GM19395 (cell line): ENCODE results near the gene C19orf12.

Experiments used
- ATAC-seq: cut with Tn5 transposase; IDR thresholded peaks from one replicate; pipeline ENCODE4 v1.9.1; 2021; ENCODE audit warnings: mild to moderate bottlenecking, moderate library complexity; ENCODE audit not compliant: unreplicated experiment

Gene C19orf12

GRCh38 chr19:29714953-29715700 is at the start of gene C19orf12:
Gene C19orf12, minus strand, starts transcription at chr19:29715261. Its CDS starts 6,848 bp downstream, at chr19:29708413.
- ATAC-seq: peak; percentile 65

GRCh38 chr19:29764361-29764760 is 49.3 kb upstream of the C19orf12 start:
- ATAC-seq: no peak

DNA sequence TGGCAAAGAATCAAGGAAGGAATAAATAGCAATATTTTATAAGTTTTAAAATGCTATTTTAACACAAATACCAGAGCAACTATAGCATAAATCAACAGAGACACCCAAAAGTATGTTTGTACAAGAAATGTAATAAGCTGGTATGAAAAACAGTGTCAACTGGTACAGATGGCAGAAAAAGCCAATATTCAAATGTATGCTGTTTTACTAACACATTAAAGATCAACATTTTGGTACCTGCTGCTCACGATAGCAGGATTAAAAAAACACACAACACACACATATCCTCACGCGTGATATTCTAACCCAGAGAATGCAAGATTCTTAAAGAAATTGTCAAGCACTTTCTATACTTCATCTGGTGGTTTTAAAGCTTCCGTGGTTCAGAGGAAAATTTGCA is 48.1 kb upstream of the C19orf12 start:
- ATAC-seq: no peak

- no peak for ATAC-seq
Measured at GRCh38 chr19:29761575-29762232, 46.6 kb upstream of the C19orf12 start.

GRCh38 chr19:29760752-29761502 is 45.9 kb upstream of the C19orf12 start:
- no peak for ATAC-seq

DNA sequence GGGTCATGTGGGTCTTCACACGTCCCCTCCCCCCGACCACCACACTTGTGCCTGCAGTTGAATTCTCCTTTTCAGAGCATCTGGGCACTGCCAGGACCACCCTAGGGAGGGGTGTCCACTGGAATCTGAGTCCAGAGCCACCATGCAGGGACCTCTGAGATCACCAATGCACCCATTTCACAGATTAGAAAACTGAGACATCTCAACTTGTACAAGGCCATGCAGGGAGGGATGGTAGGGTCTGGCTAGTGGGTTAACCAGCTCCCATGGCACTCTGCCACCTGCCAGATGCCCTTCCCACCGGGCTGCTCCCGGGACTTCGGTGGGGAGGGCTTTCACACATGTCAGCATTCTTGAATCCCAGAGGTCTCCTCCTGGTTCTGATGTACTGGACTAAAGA is 44.3 kb upstream of the C19orf12 start:
- ATAC-seq: no peak

- ATAC-seq: no peak
Measured at GRCh38 chr19:29758863-29759262, 43.8 kb upstream of the C19orf12 start.

- ATAC-seq: no peak
Measured at GRCh38 chr19:29757551-29757950, 42.5 kb upstream of the C19orf12 start.

- no peak for ATAC-seq
Measured at GRCh38 chr19:29753934-29754305, 38.9 kb upstream of the C19orf12 start.

DNA sequence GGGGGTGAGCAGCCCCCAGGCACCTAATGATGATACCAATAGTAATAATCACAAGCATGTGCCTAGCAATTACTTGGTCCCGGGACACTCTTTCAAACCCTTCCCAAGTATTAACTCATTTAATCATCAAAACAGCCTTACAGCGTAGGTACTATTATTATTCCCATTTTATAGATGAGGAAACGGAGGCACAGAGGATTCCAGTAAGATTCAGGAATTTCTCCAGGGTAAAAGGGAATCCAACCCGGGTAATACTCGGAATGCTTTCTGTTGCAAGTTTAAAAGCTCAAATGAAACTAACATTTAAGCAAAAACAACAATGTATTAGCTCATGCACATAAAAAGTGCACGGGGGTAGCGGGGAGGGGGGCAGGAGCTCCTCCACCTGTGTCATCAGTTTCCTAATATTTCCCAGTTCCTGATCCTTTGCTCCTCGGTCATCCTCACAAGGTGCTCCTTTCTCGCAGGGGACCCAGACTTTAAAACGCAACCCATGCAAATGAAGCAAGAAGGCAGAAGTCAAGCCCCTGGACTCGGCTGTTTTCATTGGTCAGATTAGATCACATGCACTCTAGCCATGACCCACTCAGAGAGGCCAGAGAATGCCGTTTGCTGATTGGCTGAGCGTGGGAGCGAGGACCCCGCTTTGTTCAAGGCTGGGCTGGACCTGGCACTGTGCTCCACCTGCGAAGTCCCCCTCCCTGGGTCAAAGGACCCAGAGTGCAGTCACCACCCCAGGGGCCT is 38.3 kb upstream of the C19orf12 start:
- ATAC-seq: no peak

DNA sequence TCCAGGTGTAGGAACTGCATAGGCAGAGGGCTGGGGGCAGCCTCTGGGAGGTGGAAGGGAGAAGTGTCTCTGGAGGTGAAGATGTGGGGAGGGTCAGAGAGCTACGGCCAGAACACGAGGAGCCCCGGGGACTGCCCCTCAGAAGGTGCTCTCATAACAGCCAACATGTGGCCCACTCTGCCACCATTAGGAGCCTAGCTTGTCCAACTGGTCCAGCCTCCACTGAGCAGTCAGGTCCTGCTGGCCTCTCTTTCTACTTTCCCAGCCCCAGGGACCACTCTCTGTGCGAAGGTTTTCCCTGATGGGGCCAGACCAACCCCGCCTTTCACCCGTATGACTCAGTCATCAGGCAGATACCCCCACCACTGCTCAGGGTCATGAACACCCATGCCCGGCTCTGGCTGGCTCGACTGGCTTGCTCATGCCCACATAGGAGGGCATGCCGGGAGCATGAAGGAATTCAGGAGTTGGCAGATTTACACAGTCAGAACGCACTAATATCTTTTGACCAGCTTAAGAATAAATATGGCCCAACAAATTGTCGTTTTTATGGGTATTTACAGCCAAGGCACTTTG is 37.5 kb upstream of the C19orf12 start:
- ATAC-seq: no peak

GRCh38 chr19:29751932-29752331 is 36.9 kb upstream of the C19orf12 start:
- ATAC-seq: no peak

GRCh38 chr19:29750001-29750400 is 34.9 kb upstream of the C19orf12 start:
- ATAC-seq: no peak

DNA sequence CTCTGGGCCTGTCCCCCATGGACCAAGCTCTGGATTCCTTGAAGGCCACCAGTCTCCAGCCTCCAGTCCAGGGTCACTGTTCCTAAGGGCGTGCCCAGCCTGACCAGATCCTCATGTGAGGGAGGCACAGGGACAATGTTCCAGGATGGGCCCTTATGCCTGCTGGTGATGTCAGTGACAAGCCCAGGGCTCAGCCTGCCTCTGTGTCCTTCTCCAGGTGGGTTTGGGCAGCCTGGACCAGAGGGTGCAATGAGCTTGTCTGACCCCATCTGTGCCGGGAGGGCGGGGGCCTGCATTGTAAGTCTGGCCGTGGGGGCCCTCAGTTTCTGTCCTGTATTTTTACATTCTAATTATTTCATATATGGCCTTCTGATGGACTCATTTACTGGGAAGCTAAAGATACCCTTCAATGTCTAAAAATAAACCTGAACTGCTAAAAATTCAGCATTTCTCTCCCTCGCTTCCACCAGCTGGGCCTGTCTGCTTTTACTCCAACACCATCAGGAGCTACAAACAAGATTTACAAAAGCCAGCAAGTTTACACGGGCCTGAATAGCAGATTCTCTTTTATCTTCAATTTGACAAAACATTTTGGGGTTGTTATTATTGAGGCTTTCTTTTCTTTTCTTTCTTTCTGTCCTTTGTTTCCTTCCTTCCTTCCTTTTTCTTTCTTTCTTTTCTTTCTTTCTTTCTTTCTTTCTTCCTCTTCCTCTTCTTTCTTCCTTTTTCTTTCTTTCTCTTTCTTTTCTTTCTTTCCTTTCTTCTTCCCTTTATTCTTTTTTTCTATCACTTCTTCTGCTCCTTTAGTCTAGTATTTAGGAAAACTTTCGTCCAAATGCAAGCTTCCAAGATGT is 34.2 kb upstream of the C19orf12 start:
- no peak for ATAC-seq

DNA sequence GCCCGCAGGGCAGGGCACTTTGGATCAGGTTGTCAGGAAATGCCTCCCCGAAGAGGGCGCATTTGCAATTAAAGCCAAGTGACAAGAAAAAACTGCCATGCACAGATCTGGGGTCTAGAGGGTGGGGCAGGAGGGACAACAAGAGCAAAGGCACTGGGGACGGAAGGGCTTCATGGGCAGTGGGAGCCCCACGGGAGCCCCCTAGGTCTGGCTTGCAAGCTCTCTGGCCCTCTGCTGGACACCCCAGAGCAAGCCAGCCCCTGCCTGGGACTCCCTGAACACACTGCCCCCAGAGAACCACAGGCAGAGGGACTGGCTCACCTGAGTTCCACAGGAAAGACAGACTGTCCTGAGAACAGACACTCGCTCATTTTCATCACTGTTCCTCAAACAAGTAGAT is 30.2 kb upstream of the C19orf12 start:
- ATAC-seq: no peak

GRCh38 chr19:29743681-29744080 is 28.6 kb upstream of the C19orf12 start:
- no peak for ATAC-seq

- no peak for ATAC-seq
Measured at GRCh38 chr19:29741776-29742175, 26.7 kb upstream of the C19orf12 start.

GRCh38 chr19:29741226-29741625 is 26.2 kb upstream of the C19orf12 start:
- ATAC-seq: no peak

DNA sequence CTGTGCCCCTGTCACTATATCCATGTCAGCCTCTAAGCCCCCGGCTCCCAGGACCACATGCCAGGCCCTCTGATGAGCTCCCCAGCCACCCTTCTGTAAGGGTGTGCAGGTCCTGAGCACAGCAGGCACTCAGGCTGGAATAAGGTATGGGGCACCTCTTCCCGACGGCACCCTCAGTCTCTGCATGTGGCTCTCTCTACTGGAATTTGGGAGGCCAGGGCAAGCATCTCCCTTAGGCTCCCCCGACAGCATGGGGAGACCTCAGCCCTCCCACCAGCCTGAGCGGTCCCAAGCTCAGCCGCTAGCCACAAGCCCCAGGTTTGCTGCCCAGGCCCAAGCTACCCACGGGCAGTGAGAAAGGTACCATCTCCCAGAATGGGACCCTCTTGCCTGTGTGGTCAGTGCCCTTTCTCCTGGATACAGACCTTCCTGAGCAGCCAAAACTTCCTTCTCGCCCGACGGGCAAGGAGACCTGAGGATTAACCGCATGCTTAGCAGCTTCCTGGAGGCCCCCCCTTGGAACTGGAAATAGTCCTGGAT is 22.5 kb upstream of the C19orf12 start:
- no peak for ATAC-seq

GRCh38 chr19:29735829-29736228 is 20.8 kb upstream of the C19orf12 start:
- no peak for ATAC-seq
